AG10803 (cell line): ENCODE data around the gene FGD4.

Experiments
- DNase-seq: peaks from one replicate; pipeline ENCODE4 v3.0.0; 2010; ENCODE audit warnings: low read depth
- H3K4me3 ChIP-seq: 2 replicates; pipeline ENCODE4 v1.5.1; 2011; ENCODE audit warnings: mild to moderate bottlenecking, low read length, control low read depth
- CTCF ChIP-seq: conservative IDR thresholded peaks from 2 replicates; pipeline ENCODE4 v1.5.1; 2011; ENCODE audit warnings: mild to moderate bottlenecking, low read length, control low read depth, inconsistent platforms

Gene FGD4

GRCh38 chr12:32615441-32615840, 216.1 kb downstream of the FGD4 start:
- H3K4me3 ChIP-seq, result no peak overlapping the region
- TF ChIP-seq CTCF, result no peak
- DNase-seq, result no peak

DNA sequence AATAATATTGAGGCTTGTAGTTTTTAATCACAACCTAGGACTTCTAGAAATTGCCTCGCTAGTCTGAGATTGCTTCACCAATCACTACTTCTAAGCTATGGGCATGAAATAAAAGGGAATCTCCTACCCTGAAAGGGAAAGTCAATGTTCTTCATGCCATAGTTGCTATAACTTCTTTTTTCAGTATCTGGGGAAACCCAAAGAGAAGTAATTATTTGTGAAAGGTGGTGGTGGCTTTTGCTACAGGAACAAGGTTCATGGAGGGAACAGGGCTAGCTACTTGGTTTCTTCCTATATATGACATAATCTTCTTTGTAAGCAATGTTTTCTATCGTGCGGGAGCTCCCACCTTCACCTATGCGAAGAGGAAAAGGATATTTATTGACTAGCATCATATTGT, 218.2 kb downstream of the FGD4 start:
- TF ChIP-seq CTCF, result no peak
- H3K4me3 ChIP-seq, result no peak overlapping the region
- DNase-seq, result no peak

- no peak overlapping the region for H3K4me3 ChIP-seq
- TF ChIP-seq CTCF, result no peak
- no peak for DNase-seq
These were observed 218.8 kb downstream of the FGD4 start for GRCh38 chr12:32618115-32618514.

DNA sequence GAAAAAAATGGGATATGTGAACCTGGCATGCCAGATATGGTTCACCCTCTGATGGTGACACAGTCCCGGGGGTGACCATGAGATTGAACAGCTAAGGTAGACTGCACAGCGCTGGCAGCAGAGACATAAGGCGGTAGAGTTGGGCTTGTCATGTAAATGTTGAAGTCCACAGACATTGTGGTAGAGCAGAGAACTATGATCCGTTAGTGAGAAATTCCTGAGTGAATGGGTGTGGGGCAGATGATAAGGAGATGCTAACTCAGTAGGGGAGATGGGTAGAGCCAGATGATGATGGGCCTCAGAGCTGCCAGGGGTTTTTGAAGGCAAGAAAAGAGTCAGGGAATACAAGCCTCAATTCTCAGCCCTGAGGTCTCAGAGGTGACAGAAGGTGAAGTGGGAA, 228.6 kb downstream of the FGD4 start:
- no peak overlapping the region for H3K4me3 ChIP-seq
- no peak for TF ChIP-seq CTCF
- DNase-seq, result no peak

DNA sequence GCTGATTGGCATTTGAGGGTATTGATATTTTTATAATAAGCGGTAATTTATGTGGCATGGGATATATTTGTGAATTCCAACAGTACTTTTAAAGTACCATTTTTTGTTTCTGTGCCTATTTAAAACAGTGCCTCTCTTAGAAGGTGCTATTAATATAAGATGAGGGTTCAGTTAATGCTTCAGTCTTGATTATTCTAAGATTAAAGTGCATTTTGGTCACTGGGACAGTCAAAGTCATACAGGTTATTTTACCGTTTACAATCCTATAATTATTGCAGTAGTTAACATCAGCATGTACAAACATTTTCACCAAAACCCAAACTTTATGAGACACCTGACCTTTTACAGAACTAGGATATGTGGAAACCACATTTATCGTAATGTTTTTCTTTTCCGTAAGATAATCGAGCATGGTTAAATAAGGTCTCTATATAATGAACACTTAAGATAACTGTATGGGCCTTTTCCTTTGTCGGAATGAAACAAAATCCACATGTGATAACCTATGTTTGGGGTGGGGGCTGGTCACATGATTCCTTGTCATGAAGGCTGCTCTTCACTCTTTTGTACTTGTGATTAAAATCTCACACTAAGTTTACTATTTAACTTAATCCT, 242.0 kb downstream of the FGD4 start:
- no peak for DNase-seq
- no peak for TF ChIP-seq CTCF
- no peak overlapping the region for H3K4me3 ChIP-seq

- no peak for TF ChIP-seq CTCF
- no peak for DNase-seq
- no peak overlapping the region for H3K4me3 ChIP-seq
These were observed 245.1 kb downstream of the FGD4 start for GRCh38 chr12:32644431-32644830.

DNA sequence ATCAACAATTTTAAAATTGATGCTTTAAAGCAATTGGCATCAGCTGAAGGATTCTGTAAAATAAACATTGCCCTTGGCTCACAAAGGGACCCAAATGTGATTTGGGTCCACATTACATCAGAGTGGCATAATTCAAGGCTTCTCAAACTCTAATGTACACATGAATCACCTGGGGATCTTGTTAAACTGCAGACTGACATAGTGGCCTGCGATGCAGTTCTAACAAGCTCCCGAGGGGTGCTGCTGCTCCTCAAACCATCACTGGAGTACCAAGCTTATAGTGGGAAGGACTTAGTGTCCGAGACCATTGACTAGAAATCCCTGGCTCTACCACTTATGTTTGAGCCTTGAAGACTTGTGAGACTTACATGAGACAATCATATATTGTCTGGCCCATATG, 247.9 kb downstream of the FGD4 start:
- no peak for TF ChIP-seq CTCF
- DNase-seq, result no peak
- no peak overlapping the region for H3K4me3 ChIP-seq
